Uterus (tissue), 4 donors: ENCODE data around the gene ZDHHC7. TPM values are rescaled to one million over a fixed set of nuclear protein-coding genes. Genes with fewer than 3 reads are reported as not detected.
"Not testable (repeated sequence)": the region's sequence is repeated elsewhere in the genome, so short reads cannot be mapped to it uniquely, and the experiment has no call there.

Experiments
- DNase-seq, 2 donors: peaks; one replicate each; pipeline ENCODE4 v3.0.0-alpha.2; 2019 to 2020
- H3K27ac ChIP-seq, 2 donors: fragments of 200-600 bp; sonication (generic); 1 replicate in 1 of 2; 2 replicates in 1 of 2; pipeline ENCODE4 v1.5.1; 2016 to 2018
- H3K27me3 ChIP-seq, 2 donors: fragments of 200-600 bp; sonication (generic); one replicate each; pipeline ENCODE4 v1.5.1; 2018 to 2019; ENCODE audit warnings: control low read depth in 1 of 2
- H3K36me3 ChIP-seq, 2 donors: fragments of 200-600 bp; sonication (generic); one replicate each; pipeline ENCODE4 v1.5.1; 2019; ENCODE audit warnings: control low read depth in 1 of 2
- H3K4me1 ChIP-seq, 2 donors: fragments of 200-600 bp; sonication (generic); one replicate each; pipeline ENCODE4 v1.5.1; 2018 to 2019; ENCODE audit warnings: control low read depth in 1 of 2
- H3K4me3 ChIP-seq, 2 donors: fragments of 200-600 bp; sonication (generic); 1 replicate in 1 of 2; 2 replicates in 1 of 2; pipeline ENCODE4 v1.5.1; 2018 to 2019; ENCODE audit warnings: mild to moderate bottlenecking in 1 of 2
- H3K9me3 ChIP-seq, 2 donors: fragments of 200-600 bp; sonication (generic); one replicate each; pipeline ENCODE4 v1.5.1; 2019; ENCODE audit warnings: control low read depth in 1 of 2
- POLR2A ChIP-seq, 2 donors: fragments of 450-650 bp; IDR thresholded peaks; one replicate each; pipeline ENCODE4 v1.6.1; 2016; ENCODE audit warnings: antibody characterized with exemption in 2 of 2, mild to moderate bottlenecking in 1 of 2, moderate library complexity in 1 of 2
- intact Hi-C: fragments of 100-400 bp; cut with DNase I; formaldehyde crosslinking; loops from one replicate; pipeline ENCODE4 v1.15.1; 2023; ENCODE audit warnings: low total_unique reads
- total RNA-seq, 4 donors: library from RNA; depleted of rRNA in 3 of 4; stranded (reverse); fragments of >200 nt in 3 of 4; gene quantifications; one replicate each; pipeline versions ENCODE4 v1.1.0 to v1.2.4, GENCODE V29; 2014 to 2023
- TF ChIP-seq, protein P1 (sequence below), 4 experiments: fragments of 200-600 bp in 2 of 4; fragments of 450-650 bp in 2 of 4; sonication (generic) in 2 of 4; IDR thresholded peaks; one replicate each; pipeline ENCODE4 v1.5.1; 2016 to 2019; ENCODE audit warnings: antibody characterized with exemption in 4 of 4, mild to moderate bottlenecking in 2 of 4, moderate library complexity in 1 of 4
- donor health status: DM: yes; HTN: yes; CAD: no.

ZDHHC7 gene
- total RNA-seq, 4 donors from 2014 or later: 16.5 to 50.2 (median 39.1) TPM

DNA sequence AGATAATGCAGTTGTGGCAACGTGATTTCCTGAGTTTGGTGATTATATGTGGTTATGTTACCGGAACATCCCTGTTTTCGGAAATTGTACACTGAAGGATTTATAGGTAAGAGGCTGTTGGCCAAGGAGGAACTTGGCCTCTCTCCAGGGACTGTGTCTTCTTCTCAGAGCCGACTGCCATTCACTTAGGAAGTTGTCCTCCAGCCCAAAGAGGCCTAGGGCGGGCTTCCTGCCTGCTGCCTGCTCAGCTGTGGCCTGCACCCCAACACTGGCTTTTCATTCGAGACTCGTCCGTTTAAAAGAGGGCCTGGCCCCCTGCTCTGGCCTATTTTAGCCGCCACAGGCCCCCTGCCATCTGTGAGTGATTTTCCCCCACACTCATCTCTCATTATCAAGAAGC lies 64.3 kb downstream of the ZDHHC7 start:
- H3K27me3 ChIP-seq: no peaks in the 10 kb centered on the region
- no peak overlapping the region for H3K4me3 ChIP-seq
- peak; percentile 73 to 79 for DNase-seq
- TF ChIP-seq, protein P1, sequence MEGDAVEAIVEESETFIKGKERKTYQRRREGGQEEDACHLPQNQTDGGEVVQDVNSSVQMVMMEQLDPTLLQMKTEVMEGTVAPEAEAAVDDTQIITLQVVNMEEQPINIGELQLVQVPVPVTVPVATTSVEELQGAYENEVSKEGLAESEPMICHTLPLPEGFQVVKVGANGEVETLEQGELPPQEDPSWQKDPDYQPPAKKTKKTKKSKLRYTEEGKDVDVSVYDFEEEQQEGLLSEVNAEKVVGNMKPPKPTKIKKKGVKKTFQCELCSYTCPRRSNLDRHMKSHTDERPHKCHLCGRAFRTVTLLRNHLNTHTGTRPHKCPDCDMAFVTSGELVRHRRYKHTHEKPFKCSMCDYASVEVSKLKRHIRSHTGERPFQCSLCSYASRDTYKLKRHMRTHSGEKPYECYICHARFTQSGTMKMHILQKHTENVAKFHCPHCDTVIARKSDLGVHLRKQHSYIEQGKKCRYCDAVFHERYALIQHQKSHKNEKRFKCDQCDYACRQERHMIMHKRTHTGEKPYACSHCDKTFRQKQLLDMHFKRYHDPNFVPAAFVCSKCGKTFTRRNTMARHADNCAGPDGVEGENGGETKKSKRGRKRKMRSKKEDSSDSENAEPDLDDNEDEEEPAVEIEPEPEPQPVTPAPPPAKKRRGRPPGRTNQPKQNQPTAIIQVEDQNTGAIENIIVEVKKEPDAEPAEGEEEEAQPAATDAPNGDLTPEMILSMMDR (IDR thresholded peaks at IDR 0.05): no peak
- TF ChIP-seq POLR2A (IDR thresholded peaks at IDR 0.05): no peak
- intact Hi-C loops: no loop called here
- H3K4me1 ChIP-seq: peaks cover 0 to 6% of the 10 kb centered on the region in 2 donors
- no peaks in the 10 kb centered on the region for H3K9me3 ChIP-seq
- H3K36me3 ChIP-seq: no peaks in the 10 kb centered on the region
- H3K27ac ChIP-seq: peak overlapping the region in 1 of 2 donors; percentile 36

DNA sequence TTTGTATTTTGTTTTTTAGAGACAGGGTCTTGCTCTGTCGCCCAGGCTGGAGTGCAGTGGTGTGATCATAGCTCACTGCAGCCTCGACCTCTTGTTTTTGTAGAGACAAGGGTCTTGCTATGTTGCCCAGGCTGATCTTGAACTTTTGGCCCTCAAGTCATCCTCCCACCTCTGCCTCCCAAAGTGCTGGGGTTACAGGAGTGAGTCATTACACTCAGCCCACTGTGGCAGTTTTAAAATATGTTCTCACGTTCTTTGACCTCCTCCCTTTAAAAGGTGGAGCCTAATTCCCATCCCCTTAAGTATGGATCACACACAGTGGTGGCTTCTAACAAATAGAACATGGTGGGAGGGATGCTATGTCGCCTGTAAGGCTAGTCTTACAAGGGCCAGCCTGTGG lies 67.7 kb downstream of the ZDHHC7 start:
- Histone ChIP-seq H3K27me3 (no peaks in the 10 kb centered on the region), H3K9me3 (no peaks in the 10 kb centered on the region), H3K4me1 (peaks cover 0 to 6% of the 10 kb centered on the region in 2 donors), H3K27ac (no peak overlapping the region), H3K36me3 (no peaks in the 10 kb centered on the region), H3K4me3 (no peak overlapping the region)
- no peak for DNase-seq
- TF ChIP-seq, protein P1 (IDR thresholded peaks at IDR 0.05): no peak
- no peak for TF ChIP-seq POLR2A (IDR thresholded peaks at IDR 0.05)
- intact Hi-C loops: no loop called here

DNA sequence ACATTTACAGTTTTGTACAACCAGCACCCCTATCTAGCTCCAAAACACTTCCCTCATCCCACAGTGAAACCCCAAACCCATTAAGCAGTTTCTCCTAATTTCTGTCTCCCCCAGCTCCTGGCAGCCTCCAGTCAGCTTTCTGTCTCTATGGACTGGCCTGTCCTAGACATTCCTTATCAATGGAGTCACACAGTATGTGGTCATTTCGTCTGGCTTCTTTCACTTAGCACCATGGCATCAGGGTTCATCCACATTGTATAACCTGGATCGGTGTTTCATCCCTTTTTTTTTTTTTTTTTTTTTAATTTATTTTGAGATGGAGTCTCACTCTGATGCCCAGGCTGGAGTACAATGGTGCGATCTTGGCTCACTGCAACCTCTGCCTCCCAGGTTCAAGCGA lies 68.5 kb downstream of the ZDHHC7 start:
- no peak overlapping the region for H3K4me3 ChIP-seq
- DNase-seq: no peak
- H3K36me3 ChIP-seq: no peaks in the 10 kb centered on the region
- TF ChIP-seq, protein P1 (IDR thresholded peaks at IDR 0.05): no peak
- TF ChIP-seq POLR2A (IDR thresholded peaks at IDR 0.05): no peak
- H3K4me1 ChIP-seq: peaks cover 0 to 6% of the 10 kb centered on the region in 2 donors
- intact Hi-C loops: no loop called here
- no peaks in the 10 kb centered on the region for H3K27me3 ChIP-seq
- H3K27ac ChIP-seq: no peak overlapping the region
- no peaks in the 10 kb centered on the region for H3K9me3 ChIP-seq

DNA sequence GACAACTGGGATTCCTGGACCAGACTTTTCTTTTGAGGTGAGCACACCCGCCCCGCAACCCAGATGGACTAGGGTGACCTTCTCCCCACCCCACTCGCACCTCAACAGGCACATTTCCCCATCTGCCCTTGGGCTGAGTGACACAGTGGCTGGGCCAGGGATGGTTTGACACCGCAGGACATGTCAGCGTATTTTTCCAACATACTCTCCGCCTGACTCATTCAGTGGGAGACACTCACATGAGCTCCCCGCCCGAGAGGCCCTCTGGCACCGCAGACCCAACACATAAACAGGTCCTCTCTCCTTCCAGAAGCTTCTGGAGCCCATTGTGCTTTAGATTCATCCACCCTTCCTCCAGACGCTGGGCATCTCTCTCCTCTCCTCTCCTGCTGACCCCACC lies 69.4 kb downstream of the ZDHHC7 start:
- Histone ChIP-seq H3K4me3 (no peak overlapping the region), H3K36me3 (no peaks in the 10 kb centered on the region), H3K27ac (peak overlapping the region; percentile 33 to 69), H3K27me3 (no peaks in the 10 kb centered on the region), H3K9me3 (no peaks in the 10 kb centered on the region), H3K4me1 (peaks cover 0 to 2% of the 10 kb centered on the region in 2 donors)
- no peak for DNase-seq
- intact Hi-C loops: no loop called here
- TF ChIP-seq POLR2A (IDR thresholded peaks at IDR 0.05): no peak
- TF ChIP-seq, protein P1 (IDR thresholded peaks at IDR 0.05): no peak

DNA sequence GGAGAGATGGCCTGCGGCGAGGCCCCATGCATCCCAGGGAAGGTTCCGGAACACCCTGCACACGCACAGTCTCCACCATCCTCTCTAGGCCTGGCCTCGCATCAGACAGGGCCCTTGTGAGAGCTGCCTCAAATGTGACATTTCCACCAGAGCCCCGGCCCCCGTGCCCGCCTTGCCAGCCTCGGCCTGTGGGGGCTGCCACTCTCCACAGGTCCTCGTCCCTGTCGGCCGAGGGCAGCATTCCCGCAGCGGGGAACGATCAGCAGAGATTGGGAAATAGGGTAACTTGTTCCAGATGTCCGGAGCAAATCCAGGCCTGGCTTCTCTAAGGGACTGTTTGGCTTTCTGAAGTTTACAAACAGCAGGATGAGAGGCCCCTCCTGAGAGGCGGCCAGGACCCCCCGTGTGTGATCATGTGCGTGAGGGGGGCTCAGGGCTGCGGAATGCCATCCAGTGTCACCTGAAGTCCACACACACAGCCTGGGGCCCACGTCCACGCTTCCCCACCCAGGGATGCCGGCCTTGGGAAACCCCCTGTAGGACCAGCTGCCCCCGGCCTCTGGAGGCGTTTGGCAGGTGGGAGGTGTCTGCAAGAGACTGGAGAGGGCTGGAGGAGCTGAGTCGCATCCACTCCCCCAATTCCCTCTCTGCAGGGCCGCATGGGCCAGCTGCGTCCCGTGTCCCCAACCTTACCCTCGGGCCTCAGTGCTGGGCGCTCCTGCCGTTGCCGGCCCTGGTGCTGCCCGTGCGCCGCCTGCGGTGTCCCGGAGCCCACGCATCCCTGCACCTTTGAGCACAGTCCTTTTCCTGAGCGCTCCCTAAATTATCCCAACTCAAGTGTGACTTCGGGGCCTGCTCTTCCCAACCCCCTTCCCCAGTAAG lies 70.4 kb downstream of the ZDHHC7 start:
- intact Hi-C loops: no loop called here
- Histone ChIP-seq H3K4me3 (no peak overlapping the region), H3K4me1 (no peaks in the 10 kb centered on the region), H3K27ac (peak overlapping the region; percentile 54 to 69), H3K27me3 (no peaks in the 10 kb centered on the region), H3K9me3 (no peaks in the 10 kb centered on the region), H3K36me3 (no peaks in the 10 kb centered on the region)
- TF ChIP-seq, protein P1 (IDR thresholded peaks at IDR 0.05): peak in 1 of 4 experiments; percentile 38
- no peak for TF ChIP-seq POLR2A (IDR thresholded peaks at IDR 0.05)
- DNase-seq: peak; percentile 65 to 68

DNA sequence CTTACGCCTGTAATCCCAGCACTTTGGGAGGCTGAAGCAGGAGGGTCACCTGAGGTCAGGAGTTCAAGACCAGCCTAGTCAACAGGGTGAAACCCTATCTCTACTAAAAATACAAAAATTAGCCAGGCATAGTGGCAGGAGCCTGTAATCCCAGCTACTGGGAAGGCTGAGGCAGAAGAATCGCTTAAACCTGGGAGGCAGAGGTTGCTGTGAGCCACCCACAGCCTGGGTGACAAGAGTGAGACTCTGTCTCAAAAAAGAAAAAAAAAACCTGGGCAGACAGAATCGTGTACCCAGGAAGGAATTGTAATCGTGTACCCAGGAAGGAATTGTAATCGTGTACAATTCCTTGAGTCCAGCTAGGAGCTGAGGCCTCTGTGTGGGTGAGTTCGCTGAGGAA lies 72.7 kb downstream of the ZDHHC7 start:
- intact Hi-C loops, H3K27me3 ChIP-seq, H3K4me3 ChIP-seq, H3K4me1 ChIP-seq, H3K36me3 ChIP-seq, DNase-seq, H3K9me3 ChIP-seq: not testable (repeated sequence)
- peak overlapping the region in 1 of 2 donors; percentile 20 for H3K27ac ChIP-seq
